HG02885 (cell line): Measurements from ENCODE around the gene GPR160.
"Not testable (repeated sequence)": the region's sequence is repeated elsewhere in the genome, so short reads cannot be mapped to it uniquely, and the experiment has no call there.

Experiments used
- ATAC-seq: cut with Tn5 transposase; IDR thresholded peaks from one replicate; pipeline ENCODE4 v1.9.1; 2021; ENCODE audit warnings: mild to moderate bottlenecking; ENCODE audit not compliant: unreplicated experiment, poor library complexity

GPR160 gene, protein sequence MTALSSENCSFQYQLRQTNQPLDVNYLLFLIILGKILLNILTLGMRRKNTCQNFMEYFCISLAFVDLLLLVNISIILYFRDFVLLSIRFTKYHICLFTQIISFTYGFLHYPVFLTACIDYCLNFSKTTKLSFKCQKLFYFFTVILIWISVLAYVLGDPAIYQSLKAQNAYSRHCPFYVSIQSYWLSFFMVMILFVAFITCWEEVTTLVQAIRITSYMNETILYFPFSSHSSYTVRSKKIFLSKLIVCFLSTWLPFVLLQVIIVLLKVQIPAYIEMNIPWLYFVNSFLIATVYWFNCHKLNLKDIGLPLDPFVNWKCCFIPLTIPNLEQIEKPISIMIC

DNA sequence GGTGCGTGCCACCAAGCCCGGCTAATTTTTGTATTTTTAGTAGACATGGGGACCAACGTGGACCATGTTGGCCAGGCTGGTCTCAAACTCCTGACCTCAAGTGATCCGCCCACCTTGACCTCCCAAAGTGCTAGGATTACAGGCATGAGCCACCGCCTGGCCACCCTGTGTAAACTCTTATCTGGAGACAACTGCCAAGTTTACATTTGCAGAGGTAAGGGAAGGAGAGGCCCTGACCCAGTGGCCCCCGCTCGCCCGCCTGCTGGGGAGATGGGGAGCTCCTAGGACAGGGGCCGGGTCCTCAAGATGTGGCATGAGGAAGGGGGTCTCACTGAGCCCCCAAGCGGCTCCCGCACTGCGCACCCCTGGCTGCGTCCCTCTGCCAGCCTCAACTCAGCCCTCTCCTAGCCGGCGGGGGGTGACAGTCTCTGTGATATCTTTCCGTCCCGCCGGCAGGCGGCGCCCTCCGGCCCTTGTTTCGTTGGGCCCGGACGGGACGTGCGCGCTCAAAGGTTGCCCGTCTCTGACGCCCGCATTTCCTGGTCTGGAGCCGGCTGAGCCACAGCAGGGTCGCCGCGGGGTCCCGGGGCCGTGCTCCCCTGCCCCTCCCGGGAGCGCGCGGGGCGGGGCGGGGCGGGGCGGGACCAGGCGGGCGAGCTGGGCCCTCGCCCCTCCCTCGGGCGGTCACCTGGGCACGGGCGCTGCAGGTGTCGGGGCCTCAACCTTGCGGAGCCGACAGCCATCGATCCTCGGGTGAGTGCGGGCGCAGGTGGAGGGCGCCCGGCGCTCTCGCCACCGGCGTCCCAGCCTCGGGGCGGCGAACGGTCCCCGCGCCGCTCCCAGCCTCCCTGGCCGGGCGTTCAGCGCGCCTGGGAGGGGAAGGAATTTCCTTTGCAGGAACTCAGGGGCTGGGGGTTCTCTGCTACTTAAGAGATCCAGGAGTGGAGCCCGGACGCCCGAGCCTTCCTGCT lies at the start of gene GPR160:
TSS of gene GPR160 (plus strand) at position 533 of the 971 bp plus-strand sequence. CDS start 45,978 bp downstream, outside the sequence.
- peak; percentile 85 for ATAC-seq

- ATAC-seq, result no peak
Measured at GRCh38 chr3:169990431-169990830, 47.4 kb upstream of the GPR160 start.

GRCh38 chr3:169992156-169992555 lies 45.6 kb upstream of the GPR160 start:
- ATAC-seq, result no peak

DNA sequence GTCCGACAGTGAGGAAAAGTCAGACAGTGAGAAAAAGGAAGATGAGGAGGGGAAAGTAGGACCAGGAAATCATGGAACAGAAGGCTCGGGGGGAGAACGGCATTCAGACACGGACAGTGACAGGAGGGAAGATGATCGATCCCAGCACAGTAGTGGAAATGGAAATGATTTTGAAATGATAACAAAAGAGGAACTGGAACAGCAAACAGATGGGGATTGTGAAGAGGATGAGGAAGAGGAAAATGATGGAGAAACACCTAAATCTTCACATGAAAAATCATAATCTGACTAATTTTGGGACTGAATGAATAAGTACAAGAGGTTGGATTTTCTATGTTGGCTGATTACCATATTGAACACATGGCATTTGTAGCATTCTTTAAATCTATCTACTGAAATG lies 45.0 kb upstream of the GPR160 start:
- no peak for ATAC-seq

DNA sequence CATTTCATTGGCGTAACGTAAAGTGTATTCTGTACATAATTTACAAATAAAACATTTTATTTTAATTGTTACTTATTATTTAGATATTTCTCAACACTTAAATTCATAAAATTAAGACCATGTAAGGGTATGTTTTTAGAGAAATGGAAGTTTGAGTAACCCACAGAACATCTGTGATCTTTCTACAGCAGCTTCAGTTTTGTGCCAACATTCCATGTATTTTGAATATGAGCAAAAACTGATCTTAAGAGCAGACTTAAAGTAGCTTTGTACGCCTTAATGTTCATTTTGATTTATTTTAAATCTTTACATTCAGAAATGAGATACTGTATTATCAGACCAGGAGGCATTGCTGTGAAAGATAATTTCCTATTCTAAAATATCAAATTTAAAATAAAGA lies 44.0 kb upstream of the GPR160 start:
- no peak for ATAC-seq

DNA sequence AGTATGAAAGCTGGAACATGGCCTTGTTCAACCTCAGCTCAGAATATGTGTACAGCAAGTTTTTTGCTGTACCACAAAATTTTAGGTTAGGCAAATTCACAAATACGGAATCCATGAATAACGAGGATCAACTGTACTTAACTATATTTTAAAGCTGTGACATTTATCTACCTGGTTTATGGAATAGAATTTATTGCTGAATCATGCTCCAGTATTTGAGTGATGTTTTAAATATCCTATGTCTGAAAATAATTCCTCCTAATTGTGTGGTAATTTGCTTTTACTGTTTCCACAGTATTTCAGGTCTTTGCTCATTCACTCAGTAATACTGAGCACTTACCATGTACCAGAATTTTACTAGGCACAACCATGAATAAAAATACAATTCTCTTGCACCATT lies 41.7 kb upstream of the GPR160 start:
- ATAC-seq, result no peak

GRCh38 chr3:169998668-169999131 lies 39.1 kb upstream of the GPR160 start:
- ATAC-seq, result peak; percentile 21

GRCh38 chr3:169999433-169999832 lies 38.4 kb upstream of the GPR160 start:
- ATAC-seq, result peak; percentile 97

GRCh38 chr3:170000051-170000450 lies 37.7 kb upstream of the GPR160 start:
- no peak for ATAC-seq

GRCh38 chr3:170002231-170002630 lies 35.6 kb upstream of the GPR160 start:
- ATAC-seq, result no peak

DNA sequence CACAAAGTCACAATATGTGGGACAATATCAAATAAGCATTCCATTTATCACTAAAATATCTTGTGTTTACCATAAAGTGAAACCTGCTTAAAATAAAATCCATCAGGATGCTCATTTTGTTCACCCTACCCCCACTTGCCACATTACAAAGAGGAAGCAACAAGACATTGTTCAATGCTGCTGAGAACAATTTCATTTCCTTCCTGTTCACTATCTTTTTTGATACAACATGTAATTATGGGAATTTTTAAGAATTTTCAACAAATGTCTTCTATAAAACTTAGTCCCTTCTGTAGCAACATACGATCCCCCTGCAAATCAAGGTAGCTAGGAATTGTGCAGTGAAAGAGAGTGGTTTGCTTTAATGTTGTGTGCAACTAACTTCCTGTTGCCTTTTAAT lies 34.9 kb upstream of the GPR160 start:
- no peak for ATAC-seq

DNA sequence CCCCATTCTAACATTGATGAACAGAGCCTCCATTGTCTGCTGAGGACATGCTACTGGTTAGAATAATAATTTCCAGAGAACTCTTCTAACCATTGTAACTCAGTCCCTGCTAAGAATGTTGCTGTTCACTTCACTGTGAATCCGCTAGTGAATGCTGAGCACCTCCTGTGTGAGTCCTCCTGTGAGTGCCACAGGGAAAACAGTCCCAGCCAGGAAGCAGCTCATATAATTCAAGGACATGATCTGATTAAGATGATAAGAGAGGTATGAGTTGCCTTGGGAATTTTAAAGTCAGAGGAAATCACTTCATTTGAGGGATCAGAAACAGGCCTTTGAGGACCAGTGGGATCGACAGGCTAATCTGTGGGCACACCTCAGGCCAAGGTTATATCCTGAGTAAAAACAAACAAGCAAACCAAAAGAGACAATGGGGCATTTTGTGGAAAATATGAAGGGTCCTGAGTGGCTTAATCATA lies 33.9 kb upstream of the GPR160 start:
- ATAC-seq, result no peak

DNA sequence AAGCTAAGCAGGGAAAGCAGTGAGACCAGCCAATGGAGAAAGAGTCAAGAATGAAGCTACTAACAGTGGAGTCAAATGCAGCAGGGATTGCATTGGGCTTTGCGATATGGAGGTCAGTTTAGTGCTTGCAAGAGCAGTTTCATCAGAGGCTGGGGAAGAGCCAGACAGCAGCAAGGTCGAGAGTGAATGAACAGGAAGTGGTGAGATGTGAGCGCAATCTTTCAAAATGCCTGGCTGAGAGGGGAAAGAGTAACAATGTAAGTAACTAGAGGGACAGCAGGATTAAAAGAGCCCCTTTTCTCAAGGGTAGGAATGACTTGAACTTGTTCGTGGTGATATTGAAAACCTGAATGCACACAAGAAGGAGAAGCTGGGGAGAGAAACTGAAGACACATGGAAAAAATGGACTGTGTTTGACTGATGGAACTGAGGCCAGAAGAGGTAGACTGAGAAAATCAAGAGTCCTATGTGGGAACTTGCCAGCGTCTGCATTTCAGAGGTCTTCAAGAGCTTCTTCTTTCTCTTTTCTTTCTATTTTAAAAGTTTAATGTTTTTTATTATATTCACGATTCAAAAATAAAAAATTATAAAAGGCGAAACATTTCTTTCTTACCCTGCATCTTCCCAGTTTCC lies 30.6 kb upstream of the GPR160 start:
- peak; percentile 94 for ATAC-seq

DNA sequence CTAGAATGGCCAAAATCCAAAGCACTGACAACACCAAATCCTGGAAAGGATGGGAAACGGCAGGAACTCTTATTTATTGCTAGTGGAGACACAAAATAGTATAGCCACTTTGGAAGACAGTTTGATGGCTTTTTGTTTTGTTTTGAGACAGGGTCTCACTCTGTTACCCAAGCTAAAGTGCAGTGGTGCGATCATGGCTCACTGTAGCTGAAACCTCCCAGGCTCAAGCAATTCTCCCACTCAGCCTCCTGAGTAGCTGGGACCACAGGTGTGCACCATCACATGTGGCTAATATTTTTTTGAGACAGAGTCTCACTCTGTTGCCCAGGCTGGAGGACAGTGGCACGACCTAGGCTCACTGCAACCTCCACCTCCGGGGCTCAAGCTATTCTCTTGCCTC lies 27.3 kb upstream of the GPR160 start:
- no peak for ATAC-seq

DNA sequence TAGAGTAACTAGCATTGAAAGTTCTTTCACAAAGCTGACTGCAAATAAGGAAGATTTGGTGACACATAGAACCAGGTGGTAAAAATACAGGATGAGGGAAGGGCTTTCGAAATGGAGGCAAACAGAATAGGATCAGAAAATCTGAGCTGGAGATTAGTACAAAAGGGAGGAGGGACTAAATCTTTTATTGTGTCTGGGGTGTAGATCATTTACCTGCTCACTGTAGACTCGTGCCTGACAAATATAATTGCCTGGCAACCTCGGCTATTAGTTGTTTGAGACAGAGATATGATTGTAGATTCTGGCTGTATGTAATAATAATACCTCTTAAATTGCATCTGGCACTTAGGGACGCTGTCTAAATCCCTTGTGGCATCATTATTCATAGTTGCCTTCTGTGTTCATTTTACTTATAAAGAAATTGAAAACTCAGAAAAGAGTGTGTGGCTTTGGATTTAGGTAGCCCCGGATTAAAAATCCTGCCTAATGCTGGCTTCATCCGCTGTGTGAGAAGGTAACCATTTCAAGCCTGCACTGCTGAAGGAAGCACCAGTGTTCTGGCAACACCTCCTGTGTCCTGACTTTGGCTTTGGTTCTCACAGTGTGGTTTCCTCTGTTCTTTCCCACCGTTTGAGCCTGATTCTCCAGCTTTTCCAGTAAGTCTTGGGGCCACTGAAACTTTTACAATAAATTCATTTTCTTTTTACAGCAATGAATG lies 25.0 kb upstream of the GPR160 start:
- ATAC-seq, result no peak

DNA sequence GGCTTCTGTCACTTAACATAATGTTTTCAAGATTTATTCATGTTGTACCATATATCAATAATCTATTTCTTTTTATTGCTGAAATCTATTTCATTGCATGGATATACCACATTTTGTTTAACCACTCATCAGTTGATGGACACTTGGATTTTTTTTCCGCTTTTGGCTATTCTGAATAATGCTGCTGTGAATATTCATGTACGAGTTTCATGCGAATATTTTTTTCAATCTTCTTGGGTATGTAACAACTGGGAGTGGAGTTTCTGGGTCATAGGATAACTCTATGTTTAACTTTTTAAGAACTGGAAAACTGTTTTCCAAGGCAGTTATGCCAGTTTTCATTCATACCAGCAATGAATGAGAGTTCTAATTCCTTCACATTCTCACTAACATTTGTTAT lies 21.7 kb upstream of the GPR160 start:
- no peak for ATAC-seq

DNA sequence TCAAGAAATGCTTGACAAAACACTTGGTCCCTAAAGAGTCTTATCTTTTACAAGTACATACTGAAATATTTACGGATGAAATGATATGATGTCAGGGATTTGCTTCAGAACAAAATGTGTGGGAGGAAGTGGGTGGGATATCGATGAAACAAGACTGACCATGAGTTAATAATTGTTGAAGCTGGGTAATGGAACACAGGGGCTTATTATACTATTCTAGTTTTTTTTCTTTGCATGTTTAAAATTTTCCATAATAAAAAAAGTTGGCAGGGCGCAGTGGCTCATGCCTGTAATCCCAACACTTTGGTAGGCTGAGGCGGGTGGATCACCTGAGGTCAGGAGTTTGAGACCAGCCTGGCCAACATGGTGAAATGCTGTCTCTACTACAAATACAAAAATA lies 18.5 kb upstream of the GPR160 start:
- not testable (repeated sequence) for ATAC-seq

- no peak for ATAC-seq
Measured at GRCh38 chr3:170021083-170021482, 16.7 kb upstream of the GPR160 start.

- no peak for ATAC-seq
Measured at GRCh38 chr3:170022336-170022735, 15.5 kb upstream of the GPR160 start.

GRCh38 chr3:170023165-170023564 lies 14.6 kb upstream of the GPR160 start:
- ATAC-seq, result no peak
